HL-60 (cell line): ENCODE results near the gene IGLL5.

ENCODE experiments used
- DNase-seq, 2 experiments: peaks; one replicate each; pipeline ENCODE4 v3.0.0-alpha.2; 2010 to 2020; ENCODE audit warnings: low read depth in 1 of 2, low spot score in 1 of 2
- H3K27ac ChIP-seq: fragments of 250-450 bp; sonication (Bioruptor Pico); replicated peaks from 2 replicates; pipeline ENCODE4 v1.5.1; 2020; ENCODE audit warnings: mild to moderate bottlenecking, moderate library complexity
- H3K27me3 ChIP-seq: fragments of 250-450 bp; sonication (Bioruptor Pico); 2 replicates; pipeline ENCODE4 v1.5.1; 2021; ENCODE audit warnings: mild to moderate bottlenecking, moderate library complexity; ENCODE audit not compliant: insufficient read depth, poor library complexity, severe bottlenecking
- H3K4me3 ChIP-seq: replicated peaks from 2 replicates; pipeline ENCODE4 v1.5.1; 2011; ENCODE audit warnings: mild to moderate bottlenecking, control low read depth, low read length; ENCODE audit not compliant: insufficient read depth
- GABPA ChIP-seq: IDR thresholded peaks from 2 replicates; pipeline ENCODE4 v1.6.1; 2012; ENCODE audit warnings: low read depth
- POLR2AphosphoS5 ChIP-seq: IDR thresholded peaks from 2 replicates; pipeline ENCODE4 v1.6.1; 2012; ENCODE audit warnings: low read depth
- SPI1 ChIP-seq: IDR thresholded peaks from 2 replicates; pipeline ENCODE4 v1.6.1; 2012; ENCODE audit warnings: low read depth, mild to moderate bottlenecking, borderline replicate concordance
- TF ChIP-seq, protein P1 (sequence below): IDR thresholded peaks from one replicate; pipeline ENCODE4 v1.5.1; 2011; ENCODE audit warnings: low read length, control low read depth, inconsistent platforms; ENCODE audit not compliant: insufficient read depth
- TF ChIP-seq, protein P2 (sequence below): IDR thresholded peaks from 2 replicates; pipeline ENCODE4 v1.6.1; 2012; ENCODE audit warnings: low read depth; ENCODE audit not compliant: insufficient replicate concordance

IGLL5 gene

DNA sequence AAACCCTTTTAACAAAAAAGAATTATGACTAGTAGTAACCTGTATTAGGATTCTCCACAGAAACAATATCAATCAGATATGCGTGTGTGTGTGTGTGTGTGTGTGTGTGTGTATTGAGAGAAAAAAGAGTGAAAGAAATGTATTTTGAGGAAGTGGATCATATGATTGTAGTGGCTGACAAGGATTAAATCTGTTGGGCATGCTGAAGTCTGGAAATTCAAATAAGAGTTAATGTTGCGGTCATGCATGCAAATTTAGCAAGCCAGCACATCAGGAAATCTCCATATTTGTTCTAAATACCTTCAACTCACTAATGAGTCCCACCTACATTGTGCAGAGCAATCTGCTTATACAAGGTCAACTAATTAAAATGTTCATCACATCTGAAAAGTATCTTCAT is 46.8 kb upstream of the IGLL5 start:
- Histone ChIP-seq H3K27ac (no peak overlapping the region), H3K27me3 (peaks cover 10% of the 10 kb centered on the region), H3K4me3 (no peak overlapping the region)
- TF ChIP-seq GABPA = no peak
- TF ChIP-seq, protein P1, sequence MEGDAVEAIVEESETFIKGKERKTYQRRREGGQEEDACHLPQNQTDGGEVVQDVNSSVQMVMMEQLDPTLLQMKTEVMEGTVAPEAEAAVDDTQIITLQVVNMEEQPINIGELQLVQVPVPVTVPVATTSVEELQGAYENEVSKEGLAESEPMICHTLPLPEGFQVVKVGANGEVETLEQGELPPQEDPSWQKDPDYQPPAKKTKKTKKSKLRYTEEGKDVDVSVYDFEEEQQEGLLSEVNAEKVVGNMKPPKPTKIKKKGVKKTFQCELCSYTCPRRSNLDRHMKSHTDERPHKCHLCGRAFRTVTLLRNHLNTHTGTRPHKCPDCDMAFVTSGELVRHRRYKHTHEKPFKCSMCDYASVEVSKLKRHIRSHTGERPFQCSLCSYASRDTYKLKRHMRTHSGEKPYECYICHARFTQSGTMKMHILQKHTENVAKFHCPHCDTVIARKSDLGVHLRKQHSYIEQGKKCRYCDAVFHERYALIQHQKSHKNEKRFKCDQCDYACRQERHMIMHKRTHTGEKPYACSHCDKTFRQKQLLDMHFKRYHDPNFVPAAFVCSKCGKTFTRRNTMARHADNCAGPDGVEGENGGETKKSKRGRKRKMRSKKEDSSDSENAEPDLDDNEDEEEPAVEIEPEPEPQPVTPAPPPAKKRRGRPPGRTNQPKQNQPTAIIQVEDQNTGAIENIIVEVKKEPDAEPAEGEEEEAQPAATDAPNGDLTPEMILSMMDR = no peak
- peak; percentile 65 for TF ChIP-seq SPI1
- TF ChIP-seq, protein P2, sequence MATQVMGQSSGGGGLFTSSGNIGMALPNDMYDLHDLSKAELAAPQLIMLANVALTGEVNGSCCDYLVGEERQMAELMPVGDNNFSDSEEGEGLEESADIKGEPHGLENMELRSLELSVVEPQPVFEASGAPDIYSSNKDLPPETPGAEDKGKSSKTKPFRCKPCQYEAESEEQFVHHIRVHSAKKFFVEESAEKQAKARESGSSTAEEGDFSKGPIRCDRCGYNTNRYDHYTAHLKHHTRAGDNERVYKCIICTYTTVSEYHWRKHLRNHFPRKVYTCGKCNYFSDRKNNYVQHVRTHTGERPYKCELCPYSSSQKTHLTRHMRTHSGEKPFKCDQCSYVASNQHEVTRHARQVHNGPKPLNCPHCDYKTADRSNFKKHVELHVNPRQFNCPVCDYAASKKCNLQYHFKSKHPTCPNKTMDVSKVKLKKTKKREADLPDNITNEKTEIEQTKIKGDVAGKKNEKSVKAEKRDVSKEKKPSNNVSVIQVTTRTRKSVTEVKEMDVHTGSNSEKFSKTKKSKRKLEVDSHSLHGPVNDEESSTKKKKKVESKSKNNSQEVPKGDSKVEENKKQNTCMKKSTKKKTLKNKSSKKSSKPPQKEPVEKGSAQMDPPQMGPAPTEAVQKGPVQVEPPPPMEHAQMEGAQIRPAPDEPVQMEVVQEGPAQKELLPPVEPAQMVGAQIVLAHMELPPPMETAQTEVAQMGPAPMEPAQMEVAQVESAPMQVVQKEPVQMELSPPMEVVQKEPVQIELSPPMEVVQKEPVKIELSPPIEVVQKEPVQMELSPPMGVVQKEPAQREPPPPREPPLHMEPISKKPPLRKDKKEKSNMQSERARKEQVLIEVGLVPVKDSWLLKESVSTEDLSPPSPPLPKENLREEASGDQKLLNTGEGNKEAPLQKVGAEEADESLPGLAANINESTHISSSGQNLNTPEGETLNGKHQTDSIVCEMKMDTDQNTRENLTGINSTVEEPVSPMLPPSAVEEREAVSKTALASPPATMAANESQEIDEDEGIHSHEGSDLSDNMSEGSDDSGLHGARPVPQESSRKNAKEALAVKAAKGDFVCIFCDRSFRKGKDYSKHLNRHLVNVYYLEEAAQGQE = no peak
- TF ChIP-seq POLR2AphosphoS5 = no peak
- no peak for DNase-seq

DNA sequence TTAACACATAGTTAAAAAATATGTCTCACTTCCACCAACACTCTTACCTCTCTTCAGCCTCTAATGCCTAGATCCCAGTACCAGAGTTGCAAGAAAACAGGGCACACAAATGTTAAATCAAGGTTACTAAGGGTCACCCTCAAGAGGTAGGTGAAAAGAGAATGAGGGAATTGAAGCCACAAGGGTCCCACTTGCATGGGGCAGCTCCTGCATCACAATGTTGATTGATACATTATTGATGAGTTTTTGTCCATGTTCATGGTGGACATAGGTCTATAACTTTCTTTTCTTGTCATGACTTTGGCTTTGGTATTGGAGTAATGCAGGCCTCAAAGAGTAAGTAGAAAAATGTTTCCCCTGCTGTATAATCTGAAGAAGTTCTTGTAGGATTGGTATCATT is 46.0 kb upstream of the IGLL5 start:
- DNase-seq = no peak
- H3K27ac ChIP-seq = no peak overlapping the region
- H3K4me3 ChIP-seq = no peak overlapping the region
- H3K27me3 ChIP-seq = peaks cover 14% of the 10 kb centered on the region
- TF ChIP-seq, protein P1 = no peak
- no peak for TF ChIP-seq SPI1
- TF ChIP-seq GABPA = no peak
- no peak for TF ChIP-seq POLR2AphosphoS5
- TF ChIP-seq, protein P2 = no peak

DNA sequence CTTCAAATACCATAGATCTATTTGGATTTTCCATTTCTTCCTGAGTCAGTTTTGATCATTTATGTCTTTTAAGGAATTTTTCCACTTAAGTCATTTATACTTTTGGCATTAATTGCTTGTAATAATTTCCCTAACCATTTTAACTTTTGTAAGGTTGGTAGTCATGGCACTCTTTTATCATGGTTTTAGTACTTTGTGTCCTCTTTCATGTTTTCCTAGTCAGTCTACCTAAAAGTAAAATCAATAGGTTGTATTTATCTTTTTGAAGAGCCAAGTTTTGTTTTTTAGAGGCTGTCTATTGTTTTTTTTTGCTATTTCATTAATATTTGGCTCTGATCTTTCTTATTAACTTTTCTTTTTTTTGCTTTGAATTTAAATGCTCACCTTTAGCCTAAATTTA is 45.5 kb upstream of the IGLL5 start:
- TF ChIP-seq GABPA (no peak), SPI1 (no peak), POLR2AphosphoS5 (no peak)
- TF ChIP-seq, protein P1 = no peak
- TF ChIP-seq, protein P2 = no peak
- DNase-seq = no peak
- peaks cover 14% of the 10 kb centered on the region for H3K27me3 ChIP-seq
- no peak overlapping the region for H3K27ac ChIP-seq
- H3K4me3 ChIP-seq = no peak overlapping the region
